Measurements from ENCODE around the gene LKAAEAR1. TPM values are rescaled to one million over a fixed set of nuclear protein-coding genes. Genes with fewer than 3 reads are reported as not detected.

The LKAAEAR1 gene
- total RNA-seq, 1 donor from 2014 or later, result not detected

GRCh38 chr20:64067005-64067632 is 17.1 kb downstream of the LKAAEAR1 start:
- no peak for DNase-seq (ENCODE audit: low spot score)

DNA sequence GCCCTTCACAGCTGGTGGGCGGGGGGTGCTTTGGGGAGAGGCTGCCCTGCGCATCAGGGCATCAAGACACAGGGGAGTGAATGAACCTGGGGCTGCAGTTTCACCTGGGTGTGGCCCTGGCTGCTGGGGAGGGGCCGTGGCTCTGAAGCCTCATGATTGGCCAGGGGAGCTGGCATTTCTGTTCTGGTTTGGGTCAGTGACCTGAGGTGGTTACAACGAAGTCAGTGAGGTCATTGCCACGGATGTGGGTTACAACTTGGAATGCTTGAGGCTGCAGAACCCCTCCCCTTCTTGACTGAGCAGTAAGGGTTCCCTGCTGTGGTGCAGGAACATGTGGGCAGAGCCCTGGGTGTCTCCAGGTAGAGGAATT is 18.2 kb downstream of the LKAAEAR1 start:
- no peak for DNase-seq (ENCODE audit: low spot score)

DNA sequence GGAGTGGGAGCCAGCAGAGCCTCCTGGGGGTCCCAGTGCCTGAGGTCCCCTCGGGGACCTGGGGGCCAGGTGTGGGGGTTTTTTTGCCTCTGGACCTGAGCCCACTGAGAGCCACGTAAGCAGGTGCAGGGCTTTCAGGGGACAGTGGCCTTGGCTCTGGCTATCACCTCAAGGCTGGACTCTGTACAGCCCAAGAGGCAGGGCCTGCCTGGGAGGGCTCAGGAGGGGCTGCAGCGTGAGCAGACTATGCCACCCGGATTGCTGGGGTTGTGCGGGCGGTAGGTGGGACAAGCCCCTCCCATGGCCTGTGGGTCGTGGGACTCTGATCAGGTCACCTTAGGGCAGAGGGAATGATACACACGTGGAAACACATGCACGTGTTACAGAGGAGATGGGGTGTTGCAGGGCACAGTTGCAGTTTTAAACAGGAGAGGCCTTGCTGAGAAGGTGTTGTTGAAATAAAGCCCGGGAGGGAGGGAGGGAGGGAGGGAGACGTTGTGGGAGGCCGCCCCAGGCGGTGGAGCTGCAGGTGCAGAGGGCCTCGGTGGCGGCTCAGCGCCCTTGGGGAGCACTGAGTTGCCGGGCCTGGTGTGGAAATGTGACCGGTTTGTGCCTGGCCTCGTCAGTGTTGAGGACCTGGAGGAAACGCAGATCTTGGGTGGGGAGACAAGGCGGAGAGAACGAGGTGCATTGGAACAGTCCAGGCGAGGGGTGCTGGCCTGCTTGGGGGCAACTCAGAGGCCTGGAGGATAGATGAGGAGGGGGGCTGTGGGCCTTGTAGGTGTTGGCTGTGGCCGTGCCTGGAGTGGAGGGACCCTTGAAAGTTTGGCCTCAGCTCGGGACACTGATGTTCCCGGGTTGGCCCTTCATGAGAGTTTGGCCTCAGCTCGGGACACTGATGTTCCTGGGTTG is 18.9 kb downstream of the LKAAEAR1 start:
- DNase-seq (ENCODE audit: low spot score), result no peak

GRCh38 chr20:64064145-64064698 is 20.0 kb downstream of the LKAAEAR1 start:
- DNase-seq (ENCODE audit: low spot score), result no peak

DNA sequence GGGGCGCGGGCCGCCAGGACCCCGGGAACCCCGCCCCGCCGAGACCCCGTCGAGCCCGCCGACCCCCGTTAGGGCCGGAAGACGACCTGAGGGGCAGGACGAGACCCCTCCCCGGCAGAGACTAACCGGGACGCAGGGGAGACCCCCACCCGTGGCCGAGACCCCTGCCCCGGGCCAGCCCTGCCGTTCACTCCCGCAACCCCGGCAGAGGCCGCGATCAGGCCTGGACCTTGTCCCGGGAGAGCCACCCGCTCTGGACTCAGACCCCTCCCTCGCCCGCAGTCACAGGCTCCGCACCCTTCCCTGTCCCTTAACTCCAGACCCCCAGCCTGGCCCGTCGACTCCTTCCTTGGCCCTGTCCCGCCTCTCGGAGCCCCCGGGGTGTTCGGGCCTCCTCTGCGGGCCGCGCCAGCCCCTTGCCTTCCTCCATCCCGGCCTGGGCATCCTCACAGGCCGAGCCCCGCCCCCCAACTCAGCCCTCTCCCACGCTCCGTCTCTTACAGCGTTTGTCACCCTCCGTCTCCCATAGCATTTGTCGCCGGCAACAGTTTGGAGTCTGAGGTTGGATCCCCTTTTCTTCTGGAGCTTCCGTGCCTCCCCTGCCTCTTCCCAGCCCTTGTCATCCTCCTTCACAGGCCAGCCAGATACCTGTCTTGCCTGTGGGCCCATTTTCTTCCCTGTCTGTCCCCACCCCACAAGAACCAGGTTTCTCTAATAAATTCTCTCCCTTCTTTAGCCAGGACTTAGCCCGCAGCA is 20.6 kb downstream of the LKAAEAR1 start:
- no peak for DNase-seq (ENCODE audit: low spot score)

GRCh38 chr20:64062596-64063388 is 21.4 kb downstream of the LKAAEAR1 start, which contains the start of gene TCEA2:
Gene TCEA2 (plus strand): TSS chr20:64063198. CDS start chr20:64063313, 115 bp downstream.
- peak; percentile 99 for DNase-seq (ENCODE audit: low spot score)

GRCh38 chr20:64062276-64062595 is 22.0 kb downstream of the LKAAEAR1 start:
- no peak for DNase-seq (ENCODE audit: low spot score)

DNA sequence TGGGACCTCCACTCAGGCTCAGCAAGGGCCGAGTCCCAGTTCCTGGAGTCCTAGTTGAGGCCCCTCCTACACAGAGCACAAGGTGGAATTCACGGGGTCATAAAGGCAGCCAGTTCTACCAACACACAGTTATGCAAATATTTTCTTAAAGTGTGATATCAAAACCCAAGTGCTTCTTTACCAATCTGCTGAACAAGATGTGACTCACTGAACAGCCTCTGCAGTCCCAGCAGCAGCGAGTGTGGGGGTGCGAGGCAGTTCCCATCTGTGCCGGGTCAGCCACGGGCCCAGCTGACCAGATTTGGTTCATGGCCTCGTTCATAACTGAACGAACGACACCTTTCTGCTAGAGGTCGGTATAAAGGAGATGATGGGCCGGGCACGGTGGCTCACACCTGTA is 25.7 kb downstream of the LKAAEAR1 start:
- DNase-seq (ENCODE audit: low spot score), result no peak

GRCh38 chr20:64057628-64058498 is 26.3 kb downstream of the LKAAEAR1 start:
- no peak for DNase-seq (ENCODE audit: low spot score)

GRCh38 chr20:64056889-64057627 is 27.1 kb downstream of the LKAAEAR1 start:
- DNase-seq (ENCODE audit: low spot score), result no peak

- DNase-seq (ENCODE audit: low spot score), result no peak
Observed at GRCh38 chr20:64056639-64056888, 27.6 kb downstream of the LKAAEAR1 start.

GRCh38 chr20:64055893-64056638 is 28.1 kb downstream of the LKAAEAR1 start:
- no peak for DNase-seq (ENCODE audit: low spot score)

- DNase-seq (ENCODE audit: low spot score), result no peak
Observed at GRCh38 chr20:64055396-64055892, 28.8 kb downstream of the LKAAEAR1 start.

- DNase-seq (ENCODE audit: low spot score), result peak; percentile 93
Observed at GRCh38 chr20:64053841-64054661, 30.1 kb downstream of the LKAAEAR1 start.

DNA sequence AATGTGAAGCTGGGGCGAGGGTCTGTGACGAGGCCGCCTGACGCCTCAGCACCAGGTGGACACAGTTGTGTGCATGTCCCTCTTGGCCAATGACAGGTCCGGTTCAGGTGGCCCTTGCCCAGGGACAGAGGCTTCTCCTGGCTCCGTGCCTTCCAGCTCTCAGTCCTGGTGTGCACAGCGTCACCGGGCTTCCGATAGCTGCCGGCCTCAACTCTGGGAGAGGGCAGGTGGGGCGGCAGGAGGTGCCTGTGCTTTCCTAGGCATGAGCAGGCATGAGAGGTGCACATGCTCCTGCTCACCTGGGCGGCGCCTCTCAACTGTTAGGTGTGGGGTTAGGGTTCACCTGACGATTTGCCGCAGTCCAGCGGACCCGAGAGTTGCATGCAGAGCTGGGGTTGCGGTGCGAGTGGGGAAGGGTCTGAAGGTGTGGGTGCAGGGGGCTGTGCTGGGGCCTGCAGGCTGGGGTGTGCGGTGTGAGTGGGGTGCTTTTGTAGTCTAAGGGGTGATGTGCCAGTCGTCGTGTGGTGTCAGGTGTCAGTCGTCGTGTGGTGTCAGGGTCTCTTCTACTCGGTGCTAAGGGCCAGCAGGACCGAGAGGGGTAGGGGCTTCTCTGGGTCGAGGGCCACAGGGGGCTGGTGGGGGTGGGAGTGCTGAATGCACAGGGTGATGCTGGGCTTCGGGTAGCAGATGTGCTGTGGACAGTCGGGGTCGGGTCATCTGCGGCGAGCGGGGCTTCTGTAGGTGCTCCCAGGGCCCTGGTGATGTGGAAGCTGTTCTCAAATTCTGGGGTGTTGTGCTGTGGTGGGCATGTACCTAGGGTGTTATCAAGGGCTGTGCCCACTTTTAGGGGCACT is 31.0 kb downstream of the LKAAEAR1 start:
- no peak for DNase-seq (ENCODE audit: low spot score)

DNA sequence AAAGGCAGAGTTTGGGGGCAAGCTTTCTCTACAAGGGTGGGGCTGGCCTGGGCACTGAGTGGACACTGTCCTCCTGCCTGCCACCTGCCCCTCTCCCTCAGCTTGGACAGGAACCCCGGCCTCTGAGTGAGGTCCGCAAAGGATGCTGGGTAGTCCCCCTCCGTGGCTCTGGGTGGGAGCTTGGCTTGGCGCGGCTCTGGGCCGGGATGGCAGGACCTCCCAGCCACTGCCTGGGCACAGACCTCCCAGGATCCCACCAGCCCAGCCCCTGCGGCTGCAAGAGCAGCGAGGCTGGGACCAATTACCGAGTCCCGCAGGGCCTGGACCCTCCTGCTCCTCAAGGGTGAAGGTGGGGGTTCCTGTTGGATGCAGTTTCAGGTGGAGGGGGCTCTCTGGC is 31.9 kb downstream of the LKAAEAR1 start:
- no peak for DNase-seq (ENCODE audit: low spot score)

Measured in mesenteric fat pad (tissue), 1 donor.